Measurements from ENCODE around the gene IGSF9.

- no peak for TF ChIP-seq CTCF (IDR thresholded peaks at IDR 0.05; ENCODE audit: low read length)
- TF ChIP-seq EZH2 (IDR thresholded peaks at IDR 0.05; ENCODE audit: borderline replicate concordance, low read length): no peak
Measured at GRCh38 chr1:159932296-159933285, 12.8 kb downstream of the IGSF9 start.
